ENCODE results near the gene SPATA32.

SPATA32 gene

DNA sequence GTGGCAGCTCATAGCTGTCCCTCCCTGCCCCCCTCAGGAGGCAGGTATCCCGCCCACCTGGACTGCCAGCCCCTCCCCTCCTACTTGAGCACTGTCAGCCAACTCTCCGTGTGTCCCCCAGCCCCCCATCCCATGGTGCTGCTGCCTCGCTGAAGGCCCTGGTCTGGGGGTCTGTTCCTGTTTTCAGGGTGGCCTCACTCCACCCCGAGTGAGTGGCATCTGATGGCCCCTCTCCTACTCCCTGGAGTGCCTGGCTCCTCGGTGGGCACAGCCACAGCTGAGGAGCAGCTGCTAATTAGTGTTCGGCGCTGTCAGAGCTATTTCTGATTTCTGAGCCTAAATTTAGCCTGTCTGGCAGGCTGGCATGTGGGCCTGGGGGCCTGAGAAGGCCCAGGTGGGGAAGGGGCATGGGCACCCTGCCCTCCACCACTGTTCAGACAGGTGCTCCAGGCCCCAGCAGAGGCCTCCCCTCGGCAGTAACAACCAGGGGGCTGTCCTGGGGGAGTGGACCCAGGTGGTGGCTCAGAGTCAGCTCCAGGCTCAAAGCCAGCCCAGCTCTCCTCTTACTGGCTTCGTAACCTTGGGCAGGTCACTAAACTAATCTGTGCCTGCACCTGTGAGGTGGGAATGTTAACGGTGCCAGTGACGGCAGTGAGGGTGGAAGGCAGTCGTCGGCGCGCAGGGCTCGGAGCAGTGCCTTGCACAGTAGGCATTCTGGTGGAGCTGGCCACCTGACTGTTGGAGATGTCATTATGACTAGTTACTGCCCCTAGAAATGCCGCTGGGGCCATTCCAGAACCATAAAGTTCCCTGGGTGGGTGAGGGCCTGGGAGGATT, 33.8 kb downstream of the SPATA32 start:
- no peak for DNase-seq

DNA sequence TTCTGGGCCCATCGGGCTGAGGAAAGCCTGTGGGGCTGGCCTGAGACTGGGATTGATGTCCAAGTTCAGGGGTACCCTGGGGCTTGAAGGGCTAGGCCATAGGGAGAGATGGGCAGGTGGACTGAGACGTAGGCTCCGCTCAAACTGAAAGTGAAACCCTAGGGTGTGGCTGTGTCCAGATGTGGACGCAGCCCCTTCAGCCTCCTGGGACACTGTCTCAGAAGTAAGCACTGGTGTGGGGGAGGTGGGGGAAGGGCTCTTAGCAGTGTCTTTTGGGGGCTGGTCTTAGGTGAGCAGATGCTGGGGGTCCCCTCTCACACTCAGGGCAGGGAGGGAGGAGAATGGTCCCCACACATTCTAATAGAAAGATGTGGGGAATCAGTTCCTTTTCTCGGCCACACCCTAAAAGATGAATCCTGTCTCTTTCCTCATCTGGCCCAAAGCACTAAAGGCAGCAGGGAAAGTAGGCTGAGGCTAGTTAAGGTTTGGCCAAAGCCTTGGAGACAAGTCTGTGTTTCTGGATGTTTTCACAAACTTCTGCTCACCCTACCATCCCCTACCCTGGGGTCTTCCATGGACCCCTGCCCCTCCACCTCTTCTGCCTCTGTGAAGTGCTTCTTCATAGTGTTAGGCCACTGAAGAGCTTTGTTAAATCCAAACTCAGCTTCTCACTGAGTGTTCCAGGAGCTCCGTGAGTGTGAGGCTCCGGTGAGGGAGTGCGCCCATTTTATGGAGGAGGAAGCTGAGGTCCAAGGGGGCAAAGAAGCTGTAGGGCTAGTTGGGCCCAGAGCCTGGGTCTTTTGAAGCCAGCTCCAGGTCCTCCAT, 34.6 kb downstream of the SPATA32 start:
- no peak for DNase-seq

DNA sequence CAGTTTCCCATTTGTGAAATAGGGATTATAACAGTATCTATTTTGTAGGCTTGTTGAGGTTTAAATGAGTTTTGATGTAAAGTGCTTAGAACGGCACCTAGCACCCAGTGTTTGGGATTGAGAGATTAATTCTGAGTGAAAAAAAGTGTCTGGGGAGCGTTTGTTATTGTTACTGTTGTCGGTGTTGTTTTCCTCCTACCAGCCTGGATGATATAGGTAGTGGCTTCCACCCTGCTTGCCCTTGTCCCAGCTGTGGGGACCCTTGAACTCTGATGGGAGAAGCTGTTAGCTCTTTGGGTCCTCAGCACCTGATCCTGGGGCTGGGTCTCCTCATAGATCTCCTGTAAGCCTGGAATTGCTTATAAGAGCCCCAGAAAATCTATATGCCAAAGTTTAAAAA, 35.3 kb downstream of the SPATA32 start:
- DNase-seq = no peak

DNA sequence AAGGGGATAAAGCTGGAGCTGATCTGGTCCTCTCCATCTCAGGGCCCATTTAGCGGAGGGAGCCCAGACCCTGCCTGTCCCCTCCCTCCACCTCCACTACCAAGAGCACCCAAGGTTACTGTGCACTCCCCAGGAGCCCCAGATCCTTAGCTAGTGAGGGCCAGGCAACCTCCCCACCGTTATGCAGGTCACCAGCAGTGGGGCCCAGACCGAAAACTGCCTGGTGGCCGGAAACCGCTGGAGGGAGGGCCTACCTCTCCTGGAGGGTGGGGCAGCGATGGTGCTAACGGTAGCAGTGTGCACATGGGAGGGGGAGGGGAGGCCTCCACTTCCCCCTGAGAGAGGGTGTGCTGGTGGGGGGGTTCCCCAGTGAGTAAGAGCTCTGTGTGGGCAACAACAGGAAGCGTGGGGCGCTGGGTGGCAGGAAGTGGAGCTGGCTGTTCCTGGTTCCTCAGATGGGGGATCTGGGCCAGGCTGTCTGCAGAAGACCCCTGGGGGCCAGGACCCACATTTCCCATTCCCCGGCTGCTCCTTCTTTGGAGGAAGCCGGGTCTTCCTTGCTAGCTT, 35.8 kb downstream of the SPATA32 start:
- DNase-seq = no peak

DNA sequence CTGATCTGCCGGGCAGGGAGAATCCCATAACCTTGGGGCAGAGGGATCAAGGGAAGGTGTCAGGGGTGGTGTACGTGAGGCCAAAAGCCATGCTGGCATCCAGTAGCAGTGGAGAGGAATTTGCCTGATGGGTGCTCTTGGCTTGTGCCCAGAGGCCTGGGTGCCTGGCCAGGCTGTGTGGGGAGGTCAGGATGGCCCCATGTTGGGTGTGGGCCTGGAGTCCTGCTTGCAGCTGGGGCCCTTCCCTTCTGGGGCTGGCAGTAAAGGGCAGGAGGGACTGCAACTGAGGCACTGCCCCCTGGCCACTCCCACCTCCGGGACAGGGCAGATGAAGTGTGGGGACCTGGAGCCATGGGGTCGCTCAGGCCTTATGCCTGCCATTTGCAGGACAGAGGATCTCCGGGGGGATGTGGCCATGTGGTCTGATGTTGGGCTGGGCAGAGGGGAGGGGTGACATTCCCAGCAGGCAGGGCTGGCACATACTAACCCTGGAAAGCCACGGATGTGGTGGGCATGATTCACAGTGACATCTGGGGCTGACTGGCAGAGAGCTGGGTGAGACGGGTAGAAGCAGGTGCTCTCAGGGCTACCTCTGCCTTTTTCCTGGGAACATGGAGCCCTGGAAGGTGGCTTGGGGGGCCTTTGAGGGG, 36.7 kb downstream of the SPATA32 start:
- DNase-seq = no peak

DNA sequence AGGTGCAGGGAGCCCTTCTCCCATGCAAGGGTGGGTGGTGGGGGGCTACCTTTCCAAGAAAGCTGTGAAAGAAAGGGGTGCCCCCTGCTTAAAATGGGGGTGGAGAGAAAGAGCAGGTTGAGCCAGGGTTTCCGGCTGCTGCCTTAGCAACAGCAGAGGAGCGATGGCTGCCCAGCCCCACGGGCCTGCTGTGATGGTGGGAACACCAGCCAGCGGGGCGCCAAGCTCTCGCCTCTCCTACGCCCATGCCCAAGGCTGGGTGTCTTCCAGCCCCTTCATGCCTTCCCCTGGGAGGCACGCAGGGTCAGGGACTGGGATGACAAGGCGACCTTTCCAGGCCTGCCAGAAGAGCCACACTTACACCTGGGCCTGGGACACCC, 37.2 kb downstream of the SPATA32 start:
- DNase-seq = no peak

DNA sequence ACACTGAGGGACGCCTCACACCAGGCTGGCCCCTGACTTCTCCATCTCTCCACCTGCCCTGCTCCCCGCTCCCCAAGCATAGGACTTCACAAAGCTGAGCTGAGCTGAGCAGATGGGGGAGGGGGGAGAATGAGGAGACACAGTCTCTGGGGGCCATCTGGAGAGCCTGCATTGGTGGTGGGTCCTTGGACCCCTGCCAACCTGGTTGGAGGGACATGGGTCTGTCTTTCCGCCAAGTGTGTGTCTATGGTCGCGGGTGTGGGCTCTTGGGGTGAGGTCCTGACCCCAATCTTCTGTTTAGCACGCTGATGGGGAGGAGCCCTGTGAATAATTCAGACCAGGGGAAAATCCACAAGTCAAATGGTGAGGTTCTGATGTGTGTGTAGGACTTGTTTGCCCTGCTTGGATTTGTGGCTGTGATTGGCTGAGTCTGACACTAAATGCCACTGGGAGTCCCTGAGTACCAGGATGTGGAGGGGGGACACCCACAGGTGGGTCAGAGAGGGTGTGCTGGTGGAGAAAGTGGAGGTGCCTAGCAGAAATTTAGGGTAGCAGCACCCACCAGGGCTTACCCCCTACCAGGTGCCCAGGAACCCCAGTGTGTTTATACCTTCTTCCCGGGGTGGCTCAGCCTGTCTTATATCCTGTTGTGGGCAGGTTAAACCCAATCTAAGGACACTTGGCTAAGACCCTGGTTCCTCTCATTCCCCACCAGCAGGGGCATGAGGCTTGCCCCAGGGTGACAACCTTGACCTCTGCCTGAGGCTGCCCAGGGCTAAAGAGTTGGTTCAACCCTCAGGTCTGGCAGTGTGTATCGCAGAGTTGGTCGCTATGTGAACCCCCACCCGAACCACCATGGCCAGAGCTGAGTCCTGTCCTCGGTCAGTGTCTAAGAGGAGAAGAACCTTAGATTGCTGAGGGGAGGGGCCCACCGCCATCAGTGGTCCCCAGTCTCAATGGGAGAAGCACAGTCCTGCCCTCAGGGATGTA, 38.1 kb downstream of the SPATA32 start:
- DNase-seq = no peak

DNA sequence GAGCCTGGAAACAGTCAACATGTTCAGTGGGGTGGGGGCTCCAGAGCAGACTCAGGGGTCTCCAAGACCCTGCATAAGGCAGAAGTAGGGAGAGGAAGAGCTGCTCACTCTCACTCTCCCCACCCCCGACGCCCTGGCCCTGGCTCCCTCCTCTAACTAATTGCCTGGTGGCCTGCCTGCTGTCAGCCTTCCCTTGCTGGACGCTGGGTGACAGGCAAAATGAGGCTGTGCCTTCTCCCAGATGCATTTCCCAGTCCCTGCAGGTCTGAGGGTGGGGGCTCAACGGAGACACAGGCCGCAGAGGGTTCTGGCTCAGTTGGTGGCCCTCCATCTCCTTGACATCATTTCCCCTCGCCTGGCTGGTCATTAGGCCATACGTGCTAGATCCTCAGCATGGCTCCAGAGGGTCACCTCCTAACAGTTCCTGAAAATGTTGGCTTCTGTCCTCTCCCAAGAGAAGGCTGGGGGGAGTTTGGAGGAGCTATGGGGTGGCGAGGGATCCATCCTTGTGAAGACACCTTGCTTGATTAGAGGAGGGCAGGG, 38.8 kb downstream of the SPATA32 start:
- no peak for DNase-seq

DNA sequence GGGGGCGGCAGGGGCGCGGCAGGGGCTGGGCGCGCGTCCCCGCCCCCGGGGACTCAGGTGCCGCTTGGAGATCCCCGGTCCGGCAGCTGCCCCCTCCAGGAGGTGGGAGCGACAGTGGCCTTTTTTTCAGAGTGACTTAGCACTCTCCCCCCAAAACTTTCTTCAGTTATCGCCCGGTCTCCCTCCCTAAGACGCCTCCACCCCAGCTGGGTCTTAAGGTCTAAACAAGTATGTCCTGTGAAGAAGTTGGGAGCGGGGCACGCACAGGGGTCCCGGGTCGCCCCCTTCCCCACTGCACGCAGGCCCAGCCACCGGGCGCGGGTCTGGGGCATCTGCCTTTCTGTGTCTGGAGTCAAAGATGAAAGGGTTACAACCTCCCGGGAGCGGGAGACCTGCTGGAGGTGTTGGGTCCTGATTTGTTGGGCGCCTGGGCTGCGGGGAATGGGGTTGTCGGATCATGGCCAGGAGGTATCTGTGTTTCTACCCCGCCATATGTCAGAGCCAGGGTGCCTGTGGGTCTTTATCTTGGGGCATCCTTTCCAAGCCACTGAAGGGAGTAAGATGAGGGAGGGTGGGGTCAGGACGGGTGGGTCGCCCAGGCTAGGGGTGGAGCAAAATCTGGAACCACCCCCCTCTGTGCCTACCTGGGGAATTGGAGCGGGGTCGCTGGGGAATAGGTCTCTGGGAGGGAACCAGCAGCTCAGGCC, 39.5 kb downstream of the SPATA32 start:
- DNase-seq = no peak

DNA sequence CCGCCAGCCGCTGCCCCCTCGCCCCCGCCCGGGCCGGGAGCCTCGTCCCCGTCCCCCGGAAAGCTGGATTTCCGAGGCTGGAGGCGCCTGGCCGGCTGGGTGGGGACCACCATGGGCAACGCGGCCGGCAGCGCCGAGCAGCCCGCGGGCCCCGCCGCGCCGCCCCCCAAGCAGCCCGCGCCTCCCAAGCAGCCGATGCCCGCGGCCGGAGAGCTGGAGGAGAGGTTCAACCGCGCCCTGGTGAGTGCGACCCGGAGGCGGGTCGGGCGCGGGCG, 39.9 kb downstream of the SPATA32 start:
- DNase-seq = no peak

DNA sequence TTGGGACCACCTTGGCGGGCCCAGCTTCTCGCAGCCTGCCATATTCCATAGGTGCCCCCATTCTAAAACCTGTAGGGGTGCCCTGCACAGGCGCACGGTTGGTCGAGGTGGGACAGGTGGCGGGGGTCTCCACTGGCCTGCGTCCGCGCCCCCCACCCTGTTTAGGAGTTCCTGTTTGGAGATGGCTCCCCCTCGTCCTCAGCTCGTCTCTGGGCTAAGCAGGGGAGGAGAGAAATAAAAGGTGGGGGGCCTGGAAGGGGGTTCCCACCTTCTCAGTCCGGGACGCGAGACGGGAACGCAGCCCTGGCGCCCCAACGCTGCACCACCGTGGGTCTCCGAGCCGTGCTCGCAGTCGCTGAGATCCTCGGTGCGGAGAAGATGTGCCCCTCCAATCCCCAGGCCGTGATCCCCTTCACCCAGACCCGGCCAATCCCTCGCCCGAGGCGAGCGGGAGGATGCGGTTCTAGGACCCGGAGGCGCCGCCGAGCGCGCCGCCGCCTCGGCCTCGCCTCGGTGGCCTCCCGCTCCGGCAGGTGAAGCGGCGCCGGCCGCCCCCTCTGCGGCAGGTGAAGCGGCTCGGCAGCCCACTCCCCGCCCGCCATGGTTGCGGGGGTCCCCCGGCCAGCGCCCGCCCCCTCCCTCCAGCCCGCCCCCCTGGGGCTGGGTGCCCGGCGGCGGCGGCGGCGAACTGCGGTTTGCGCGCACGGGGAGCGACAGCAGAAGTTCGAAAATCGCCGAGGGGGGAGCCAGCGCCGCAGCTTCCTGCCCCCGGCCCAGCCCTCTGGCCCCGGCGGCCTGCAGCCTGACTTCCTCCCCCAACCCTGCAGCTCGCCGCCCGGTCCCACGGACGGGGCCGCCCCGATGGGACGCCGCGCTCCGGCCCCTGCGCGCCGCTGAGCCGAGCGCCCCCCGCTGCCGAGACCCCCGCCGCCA, 40.5 kb downstream of the SPATA32 start, which contains the start of gene FMNL1:
TSS of gene FMNL1 (plus strand) at position 805 of the 933 bp plus-strand sequence. CDS start 240 bp downstream, outside the sequence.
- DNase-seq = no peak

DNA sequence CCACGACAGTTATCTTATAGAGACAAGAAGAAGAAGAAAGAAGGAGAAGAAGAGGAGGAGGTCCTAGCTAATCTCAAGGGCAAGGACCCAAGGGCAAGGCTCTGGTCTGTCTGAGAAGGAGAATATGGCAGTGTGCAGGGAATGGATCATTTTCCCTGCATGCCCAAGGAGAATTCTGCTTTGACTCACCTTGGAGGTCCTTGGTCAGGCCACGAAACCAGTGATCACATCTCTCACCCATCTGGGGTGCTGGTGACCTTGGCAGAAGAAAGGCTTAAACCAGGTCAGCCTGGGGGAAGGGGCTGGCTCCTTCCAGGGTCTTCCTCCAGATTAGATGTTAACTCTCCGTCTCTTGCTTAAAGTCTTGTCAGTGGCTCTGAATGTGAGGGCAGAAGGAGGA, 41.8 kb downstream of the SPATA32 start:
- no peak for DNase-seq

DNA sequence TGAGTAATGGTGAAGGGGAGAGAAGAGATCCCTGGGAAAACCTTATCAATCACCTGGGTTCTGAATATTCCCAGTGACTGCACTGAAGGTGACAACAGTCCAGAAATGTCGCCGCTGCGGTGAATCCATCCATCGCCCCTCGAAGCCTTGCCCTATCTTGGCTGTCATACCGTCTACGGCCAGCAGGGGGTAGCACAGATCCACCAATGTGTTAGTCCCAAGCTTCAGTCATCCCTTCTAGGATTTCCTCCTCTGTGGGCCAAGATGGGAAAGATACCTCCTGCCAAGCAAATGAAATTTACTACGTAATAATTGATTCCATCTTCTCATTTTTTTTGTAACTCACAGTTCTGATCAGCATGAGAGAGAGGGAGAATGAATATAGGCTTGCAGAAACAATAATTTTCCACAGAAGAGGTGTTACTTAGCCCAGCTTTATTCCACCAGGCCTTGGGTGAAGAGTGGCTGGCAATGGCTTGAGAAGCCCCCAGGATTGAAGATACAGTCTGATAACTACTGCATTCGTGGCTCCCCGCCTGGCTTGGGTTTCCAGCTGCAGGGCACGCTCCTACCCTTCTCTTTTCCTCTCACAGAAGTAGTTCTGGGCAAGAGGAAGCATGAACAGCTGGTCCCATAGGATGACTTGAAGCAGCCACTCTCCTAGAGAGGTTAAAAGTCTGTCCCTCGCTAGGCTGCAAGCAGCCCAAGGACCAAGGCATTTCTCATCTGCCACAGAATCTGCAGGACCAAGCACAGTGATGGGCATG, 42.8 kb downstream of the SPATA32 start:
- peak; percentile 87 for DNase-seq

Measured in NCI-H510A treated with DMSO at 0.1 percent for 48 hours (cell line).